B cell (primary cell): ENCODE results near the gene LIN54.

ENCODE experiments used
- CTCF ChIP-seq: fragments of 200-600 bp; IDR thresholded peaks from one replicate; pipeline ENCODE4 v1.8.0; 2022; ENCODE audit warnings: antibody characterized with exemption, mild to moderate bottlenecking
- EZH2 ChIP-seq: IDR thresholded peaks from 2 replicates; pipeline ENCODE4 v1.6.1; 2012; ENCODE audit warnings: borderline replicate concordance, low read depth, mild to moderate bottlenecking, moderate library complexity, low read length; ENCODE audit not compliant: insufficient read depth, poor library complexity, severe bottlenecking

- no peak for TF ChIP-seq EZH2
- no peak for TF ChIP-seq CTCF
These were observed 79.5 kb downstream of the LIN54 start for GRCh38 chr4:82930848-82931755.
